GM21447 (cell line): ENCODE results near the gene NDFIP2.
"Not testable (repeated sequence)": the region's sequence is repeated elsewhere in the genome, so short reads cannot be mapped to it uniquely, and the experiment has no call there.

Experiments used
- ATAC-seq: cut with Tn5 transposase; IDR thresholded peaks from one replicate; pipeline ENCODE4 v1.9.1; 2021; ENCODE audit not compliant: unreplicated experiment

The NDFIP2 gene

GRCh38 chr13:79531542-79532254 lies 50.7 kb downstream of the NDFIP2 start:
- ATAC-seq: no peak

GRCh38 chr13:79532576-79532975 lies 51.6 kb downstream of the NDFIP2 start:
- ATAC-seq: no peak

GRCh38 chr13:79533781-79534400 lies 52.9 kb downstream of the NDFIP2 start:
- ATAC-seq: no peak

GRCh38 chr13:79534596-79534995 lies 53.6 kb downstream of the NDFIP2 start:
- no peak for ATAC-seq

- no peak for ATAC-seq
These were observed 57.8 kb downstream of the NDFIP2 start for GRCh38 chr13:79538757-79539156.

GRCh38 chr13:79540504-79540903 lies 59.5 kb downstream of the NDFIP2 start:
- no peak for ATAC-seq

DNA sequence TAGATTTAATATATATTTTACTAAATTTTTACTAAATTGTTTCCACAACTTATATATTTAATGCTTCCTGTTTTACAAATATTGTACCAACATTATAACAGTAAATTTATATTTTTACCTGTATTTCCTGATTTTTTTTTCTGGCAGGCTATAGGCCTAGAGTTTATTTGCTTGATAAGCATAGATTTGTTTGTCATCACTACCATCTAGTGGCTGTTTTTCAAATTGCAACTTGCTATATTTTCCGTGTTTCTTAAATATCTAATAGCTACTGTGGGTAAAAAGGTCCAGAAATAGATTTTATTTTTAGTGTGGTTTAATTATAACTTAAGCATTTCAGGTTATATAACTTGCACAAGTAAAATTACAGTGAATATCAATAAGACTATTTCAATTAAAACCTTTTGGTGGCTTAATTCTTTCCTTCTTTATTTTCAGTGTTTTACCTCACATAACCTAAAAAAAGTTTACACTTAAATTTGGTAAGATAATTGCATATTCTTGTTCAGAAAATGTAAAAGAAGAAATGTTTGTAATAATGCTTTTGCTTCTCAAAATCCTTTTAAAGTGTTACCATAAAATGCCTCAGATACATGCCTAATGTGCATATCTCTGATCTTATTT lies 60.6 kb downstream of the NDFIP2 start:
- no peak for ATAC-seq

GRCh38 chr13:79543883-79544282 lies 62.9 kb downstream of the NDFIP2 start:
- no peak for ATAC-seq

GRCh38 chr13:79547211-79548195 lies 66.5 kb downstream of the NDFIP2 start:
- ATAC-seq: no peak

- no peak for ATAC-seq
These were observed 67.9 kb downstream of the NDFIP2 start for GRCh38 chr13:79548902-79549301.

- no peak for ATAC-seq
These were observed 68.6 kb downstream of the NDFIP2 start for GRCh38 chr13:79549355-79550106.

DNA sequence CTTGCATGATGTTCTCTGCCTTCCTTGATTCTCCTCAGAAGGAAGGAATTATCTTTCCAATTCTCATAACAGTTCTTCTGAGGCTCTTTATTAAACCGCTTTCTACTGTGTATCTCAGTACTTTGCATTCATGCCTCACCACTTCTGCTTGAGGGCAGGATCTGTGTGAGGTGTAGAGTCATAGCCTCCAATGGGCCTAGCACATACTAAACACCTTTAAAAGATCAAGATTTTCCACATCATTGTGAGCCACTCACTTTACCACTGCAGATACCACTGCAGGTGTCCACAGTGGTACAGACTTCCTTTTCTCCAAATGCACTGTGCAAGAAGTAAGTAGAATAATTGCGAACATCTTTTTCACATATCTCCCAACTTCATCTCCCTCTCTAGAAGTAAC lies 76.7 kb downstream of the NDFIP2 start:
- no peak for ATAC-seq

DNA sequence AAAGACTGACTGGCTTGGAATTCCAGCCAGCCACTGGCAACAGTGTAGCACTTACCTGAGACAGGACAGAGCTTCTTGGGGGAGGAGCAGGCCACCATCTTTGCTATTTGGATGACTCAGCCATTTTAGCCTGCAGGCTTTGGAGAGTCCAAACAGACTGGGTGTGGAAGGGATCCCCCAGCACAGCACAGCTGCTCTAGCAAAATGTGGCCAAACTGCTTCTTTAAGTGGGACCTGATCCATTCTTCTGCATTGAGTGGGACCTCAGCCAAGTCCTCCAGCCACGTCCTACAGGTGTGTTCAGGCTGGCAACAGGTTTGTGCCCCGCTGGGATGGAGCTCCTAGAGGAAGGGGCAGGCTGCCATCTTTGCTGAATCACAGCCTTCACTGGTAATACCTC lies 80.0 kb downstream of the NDFIP2 start:
- ATAC-seq: no peak

DNA sequence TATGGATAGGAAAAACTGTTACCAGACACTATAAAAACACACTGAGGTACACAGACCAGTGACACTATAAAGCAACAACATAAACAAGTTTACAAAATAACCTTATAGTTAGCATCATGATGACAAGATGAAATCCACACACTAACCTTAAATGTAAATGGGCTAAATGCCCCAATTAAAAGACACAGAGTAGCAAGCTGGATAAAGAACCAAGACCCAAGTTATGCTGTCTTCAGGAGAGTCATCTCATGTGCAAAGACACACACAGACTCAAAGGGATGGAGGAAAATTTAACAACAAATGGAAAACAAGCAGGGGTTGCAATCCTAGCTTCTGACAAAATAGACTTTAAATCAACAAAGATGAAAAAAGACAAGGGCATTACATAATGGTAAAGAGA lies 81.6 kb downstream of the NDFIP2 start:
- ATAC-seq: no peak

- no peak for ATAC-seq
These were observed 85.2 kb downstream of the NDFIP2 start for GRCh38 chr13:79566118-79566517.

DNA sequence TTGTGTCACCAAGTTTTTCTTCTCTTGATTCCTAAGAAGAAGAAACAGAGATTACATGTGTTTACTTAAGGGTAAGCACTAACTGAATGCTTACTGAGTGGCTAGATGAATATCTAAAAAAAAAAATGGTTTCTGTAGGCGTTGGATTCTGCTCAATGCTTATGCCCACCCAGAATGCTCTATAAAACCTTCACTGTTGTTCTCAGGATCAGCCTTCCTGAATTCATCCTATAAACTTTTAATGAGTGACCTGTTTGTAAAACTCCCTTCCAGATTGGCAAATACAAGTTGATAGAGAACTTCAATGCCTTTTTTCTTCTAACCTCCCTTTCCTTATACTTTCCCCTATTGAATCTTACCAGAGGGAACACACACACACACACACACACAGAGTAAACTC lies 90.2 kb downstream of the NDFIP2 start:
- no peak for ATAC-seq

GRCh38 chr13:79573892-79574291 lies 92.9 kb downstream of the NDFIP2 start:
- ATAC-seq: not testable (repeated sequence)

DNA sequence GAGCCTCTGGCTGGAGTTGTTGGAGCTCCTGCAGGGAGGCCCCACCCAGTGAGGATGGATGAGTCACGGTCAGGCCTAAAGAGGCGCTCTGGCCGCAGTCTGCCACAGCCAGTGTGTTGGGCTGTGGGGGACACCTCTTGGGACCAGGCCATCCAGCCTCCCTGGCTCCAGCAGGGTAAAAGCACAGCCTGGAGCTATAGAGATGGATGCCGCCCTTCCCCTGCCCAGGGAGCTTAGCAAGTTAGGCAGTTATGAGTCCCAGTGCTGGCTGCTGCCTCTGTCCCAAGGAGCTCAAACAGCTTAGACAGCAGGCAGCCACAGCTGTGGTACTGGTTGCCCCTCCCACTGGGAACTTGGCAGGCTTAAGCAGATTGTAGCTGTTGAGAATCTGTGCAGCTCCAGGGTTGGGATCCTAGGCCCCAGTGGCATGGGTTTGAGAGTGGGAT lies 100.9 kb downstream of the NDFIP2 start:
- no peak for ATAC-seq

- ATAC-seq: no peak
These were observed 101.9 kb downstream of the NDFIP2 start for GRCh38 chr13:79582896-79583295.

GRCh38 chr13:79585033-79585432 lies 104.1 kb downstream of the NDFIP2 start:
- ATAC-seq: no peak
